ENCODE data around the gene RNASEH2B. TPM values are rescaled to one million over a fixed set of nuclear protein-coding genes. Genes with fewer than 3 reads are reported as not detected.

RNASEH2B gene
- total RNA-seq, 1 experiment from 2014 or later, result 137 TPM

DNA sequence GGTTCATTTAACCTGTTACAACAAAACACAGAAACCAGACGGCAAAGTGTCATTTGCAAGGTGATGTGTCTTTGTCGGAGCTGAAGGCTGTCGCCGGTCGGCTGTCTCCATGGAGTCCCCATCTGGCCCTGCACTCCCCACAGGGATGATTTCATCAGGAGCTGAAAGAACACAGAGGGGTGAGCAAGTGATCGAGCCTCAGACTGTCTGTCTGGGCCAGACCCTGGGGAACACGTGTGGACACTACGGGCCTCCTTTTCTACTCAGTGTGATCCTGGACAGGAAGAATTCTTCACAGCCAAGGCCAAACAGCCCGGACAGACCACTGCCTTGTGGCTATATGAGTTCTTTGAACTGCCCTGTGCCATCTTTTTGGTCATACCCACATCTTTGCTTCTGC, 85.1 kb downstream of the RNASEH2B start:
- no peak overlapping the region for H3K9ac ChIP-seq (ENCODE audit: low read length)

DNA sequence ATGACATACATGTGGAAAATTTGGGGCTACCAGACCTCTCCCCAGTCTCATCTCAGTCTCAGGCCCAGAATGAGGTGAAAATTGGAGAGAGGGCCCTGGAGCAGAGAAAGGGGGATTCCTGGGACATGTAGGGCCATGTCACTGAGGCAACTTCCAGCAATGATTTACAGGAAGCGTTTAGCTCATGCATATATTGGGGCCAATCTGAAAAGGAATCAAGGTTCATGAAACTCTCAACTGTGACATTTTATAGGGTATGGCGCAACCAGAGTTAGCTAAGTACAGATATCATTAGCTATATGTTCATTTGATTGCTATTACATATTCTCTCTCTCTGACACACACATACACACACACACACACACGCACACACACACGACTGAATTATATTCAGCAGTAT, 86.3 kb downstream of the RNASEH2B start:
- no peaks in the 10 kb centered on the region for H3K27me3 ChIP-seq (ENCODE audit: low read length)
- H3K4me3 ChIP-seq (ENCODE audit: low read length), result no peak overlapping the region
- H4K20me1 ChIP-seq (ENCODE audit: insufficient read depth, low read depth, low read length), result no peaks in the 10 kb centered on the region
- no peaks in the 10 kb centered on the region for H3K9me2 ChIP-seq (replicated peaks; ENCODE audit: insufficient read depth, low read length)
- H2AFZ ChIP-seq (ENCODE audit: low read length), result no peak overlapping the region
- H3K9ac ChIP-seq (ENCODE audit: low read length), result no peak overlapping the region
- no peak overlapping the region for H3K27ac ChIP-seq (ENCODE audit: low read length)
- H3K79me2 ChIP-seq (ENCODE audit: low read length), result no peaks in the 10 kb centered on the region
- H3K9me3 ChIP-seq (ENCODE audit: low read length), result no peaks in the 10 kb centered on the region
- no peak for DNase-seq
- H3K4me2 ChIP-seq (ENCODE audit: low read depth, low read length, poor library complexity, severe bottlenecking), result no peak overlapping the region
- H3K36me3 ChIP-seq (ENCODE audit: insufficient read depth, low read length), result no peaks in the 10 kb centered on the region
- no peaks in the 10 kb centered on the region for H3K4me1 ChIP-seq (ENCODE audit: low read length)

More for the DNA sequence above, 85.1 kb downstream of the RNASEH2B start:
- no peaks in the 10 kb centered on the region for H3K36me3 ChIP-seq (ENCODE audit: insufficient read depth, low read length)
- no peaks in the 10 kb centered on the region for H3K9me2 ChIP-seq (replicated peaks; ENCODE audit: insufficient read depth, low read length)
- H2AFZ ChIP-seq (ENCODE audit: low read length), result no peak overlapping the region
- H3K27ac ChIP-seq (ENCODE audit: low read length), result no peak overlapping the region
- no peak overlapping the region for H3K4me3 ChIP-seq (ENCODE audit: low read length)
- H3K27me3 ChIP-seq (ENCODE audit: low read length), result no peaks in the 10 kb centered on the region
- no peaks in the 10 kb centered on the region for H4K20me1 ChIP-seq (ENCODE audit: insufficient read depth, low read depth, low read length)
- no peak overlapping the region for H3K4me2 ChIP-seq (ENCODE audit: low read depth, low read length, poor library complexity, severe bottlenecking)
- no peaks in the 10 kb centered on the region for H3K4me1 ChIP-seq (ENCODE audit: low read length)
- H3K9me3 ChIP-seq (ENCODE audit: low read length), result no peaks in the 10 kb centered on the region
- no peak for DNase-seq
- H3K79me2 ChIP-seq (ENCODE audit: low read length), result no peaks in the 10 kb centered on the region

DNA sequence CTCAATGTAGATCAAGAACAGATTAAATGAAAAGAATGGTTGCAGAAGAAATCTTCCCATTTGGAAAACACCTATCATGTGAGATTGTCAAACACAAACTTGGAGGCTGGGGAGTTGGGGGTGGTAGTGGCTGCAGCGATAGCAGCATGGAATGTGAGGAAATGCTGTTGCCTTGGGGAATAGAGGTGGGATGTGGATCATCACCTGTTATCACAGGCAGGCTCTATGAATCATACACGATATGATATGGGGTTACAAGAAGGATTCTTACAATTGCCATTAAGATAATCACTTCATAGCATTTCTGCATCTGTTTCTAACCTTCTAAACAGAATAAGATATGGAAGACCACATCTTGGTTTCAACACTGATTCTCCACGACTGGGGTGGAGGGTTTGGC, 88.7 kb downstream of the RNASEH2B start:
- Histone ChIP-seq H3K27me3 (ENCODE audit: low read length) (no peaks in the 10 kb centered on the region), H3K9ac (ENCODE audit: low read length) (no peak overlapping the region), H4K20me1 (ENCODE audit: insufficient read depth, low read depth, low read length) (no peaks in the 10 kb centered on the region), H3K27ac (ENCODE audit: low read length) (no peak overlapping the region), H3K4me2 (ENCODE audit: low read depth, low read length, poor library complexity, severe bottlenecking) (no peak overlapping the region), H3K4me1 (ENCODE audit: low read length) (no peaks in the 10 kb centered on the region), H3K4me3 (ENCODE audit: low read length) (no peak overlapping the region), H3K9me2 (replicated peaks; ENCODE audit: insufficient read depth, low read length) (no peaks in the 10 kb centered on the region), H3K9me3 (ENCODE audit: low read length) (no peaks in the 10 kb centered on the region), H2AFZ (ENCODE audit: low read length) (no peak overlapping the region), H3K79me2 (ENCODE audit: low read length) (no peaks in the 10 kb centered on the region), H3K36me3 (ENCODE audit: insufficient read depth, low read length) (no peaks in the 10 kb centered on the region)
- DNase-seq, result no peak

DNA sequence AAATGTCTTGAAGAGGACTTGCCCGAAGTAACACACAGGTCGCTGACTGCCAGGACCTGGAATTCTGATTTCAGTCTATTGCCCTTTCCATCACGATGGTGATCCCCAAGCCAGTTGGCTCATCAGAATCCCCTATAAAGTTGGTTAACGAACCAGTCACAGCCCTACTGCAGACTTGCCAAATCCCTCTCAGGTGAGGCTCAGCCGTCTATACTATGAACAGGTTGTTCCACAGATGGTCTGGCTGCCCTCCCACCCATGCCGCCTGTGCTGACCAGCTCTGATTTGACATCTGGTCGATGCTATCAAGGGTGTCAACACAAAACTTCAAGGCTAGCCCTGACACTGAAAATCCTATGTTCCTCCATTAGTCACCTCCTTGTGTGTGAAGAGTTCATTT, 90.0 kb downstream of the RNASEH2B start:
- Histone ChIP-seq H3K4me1 (ENCODE audit: low read length) (no peaks in the 10 kb centered on the region), H3K36me3 (ENCODE audit: insufficient read depth, low read length) (no peaks in the 10 kb centered on the region), H3K27me3 (ENCODE audit: low read length) (no peaks in the 10 kb centered on the region), H3K9ac (ENCODE audit: low read length) (no peak overlapping the region), H3K4me2 (ENCODE audit: low read depth, low read length, poor library complexity, severe bottlenecking) (no peak overlapping the region), H3K4me3 (ENCODE audit: low read length) (no peak overlapping the region), H4K20me1 (ENCODE audit: insufficient read depth, low read depth, low read length) (no peaks in the 10 kb centered on the region), H2AFZ (ENCODE audit: low read length) (no peak overlapping the region), H3K27ac (ENCODE audit: low read length) (no peak overlapping the region), H3K79me2 (ENCODE audit: low read length) (no peaks in the 10 kb centered on the region), H3K9me2 (replicated peaks; ENCODE audit: insufficient read depth, low read length) (no peaks in the 10 kb centered on the region), H3K9me3 (ENCODE audit: low read length) (no peaks in the 10 kb centered on the region)
- no peak for DNase-seq

DNA sequence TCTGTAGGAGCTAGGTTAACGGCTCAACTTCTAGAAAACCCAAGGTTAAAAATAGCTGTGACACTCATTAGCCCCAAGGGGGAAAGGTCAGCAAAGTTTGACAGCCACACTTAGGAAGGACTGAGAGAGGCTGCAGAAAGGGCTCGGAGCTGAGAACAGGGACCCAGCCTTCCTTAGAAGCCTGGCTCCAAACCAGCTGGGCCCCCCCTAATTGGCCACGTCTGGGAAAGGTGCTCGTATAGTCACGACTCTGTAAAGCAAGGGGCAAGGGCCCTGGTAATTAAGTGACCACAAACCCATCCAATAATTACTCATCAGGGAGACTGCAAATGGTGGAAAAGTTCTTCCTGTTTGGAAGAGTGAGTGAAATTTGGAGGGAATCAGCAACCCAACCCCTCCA, 90.5 kb downstream of the RNASEH2B start:
- no peak overlapping the region for H3K9ac ChIP-seq (ENCODE audit: low read length)
- H3K4me3 ChIP-seq (ENCODE audit: low read length), result no peak overlapping the region
- H3K27me3 ChIP-seq (ENCODE audit: low read length), result no peaks in the 10 kb centered on the region
- H3K27ac ChIP-seq (ENCODE audit: low read length), result no peak overlapping the region
- no peaks in the 10 kb centered on the region for H3K4me1 ChIP-seq (ENCODE audit: low read length)
- no peaks in the 10 kb centered on the region for H3K9me3 ChIP-seq (ENCODE audit: low read length)
- H3K9me2 ChIP-seq (replicated peaks; ENCODE audit: insufficient read depth, low read length), result no peaks in the 10 kb centered on the region
- H2AFZ ChIP-seq (ENCODE audit: low read length), result no peak overlapping the region
- H4K20me1 ChIP-seq (ENCODE audit: insufficient read depth, low read depth, low read length), result no peaks in the 10 kb centered on the region
- no peak overlapping the region for H3K4me2 ChIP-seq (ENCODE audit: low read depth, low read length, poor library complexity, severe bottlenecking)
- no peaks in the 10 kb centered on the region for H3K79me2 ChIP-seq (ENCODE audit: low read length)
- H3K36me3 ChIP-seq (ENCODE audit: insufficient read depth, low read length), result no peaks in the 10 kb centered on the region
- no peak for DNase-seq

DNA sequence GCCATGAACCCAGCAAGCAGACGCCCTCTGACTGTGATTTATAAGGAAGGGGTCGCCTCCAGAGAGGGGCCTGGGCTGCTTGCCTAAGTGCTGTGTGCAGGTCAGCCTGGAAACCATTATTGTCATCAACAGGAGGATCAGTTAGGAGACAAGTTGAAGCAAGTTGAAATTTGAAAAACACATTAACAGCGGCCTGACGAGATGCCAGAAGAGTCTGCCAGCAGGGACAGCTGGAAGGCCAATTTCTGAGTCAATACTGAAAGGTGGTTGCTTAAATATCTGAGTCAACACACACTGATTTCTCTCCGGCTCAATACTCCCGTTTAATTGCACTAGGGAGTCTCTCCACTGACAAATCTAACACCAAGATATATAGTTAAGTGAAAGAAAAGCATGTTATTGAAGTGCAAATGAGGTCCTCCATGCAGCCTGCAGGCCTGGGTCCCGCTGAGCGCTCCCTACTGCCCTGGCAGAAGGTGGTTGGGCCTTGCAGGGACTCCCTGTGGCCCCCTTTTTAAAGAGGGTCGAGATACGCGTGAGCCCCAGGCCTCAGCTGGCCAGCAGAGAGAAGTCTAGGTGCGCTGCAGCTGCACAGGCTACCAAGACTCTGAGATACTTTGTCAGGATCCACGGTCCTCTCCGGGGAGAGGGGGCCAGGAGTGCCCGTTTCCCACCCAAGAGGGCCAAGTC, 91.1 kb downstream of the RNASEH2B start:
- H3K9ac ChIP-seq (ENCODE audit: low read length), result no peak overlapping the region
- no peaks in the 10 kb centered on the region for H3K36me3 ChIP-seq (ENCODE audit: insufficient read depth, low read length)
- H3K4me3 ChIP-seq (ENCODE audit: low read length), result no peak overlapping the region
- H3K9me2 ChIP-seq (replicated peaks; ENCODE audit: insufficient read depth, low read length), result no peaks in the 10 kb centered on the region
- no peak overlapping the region for H2AFZ ChIP-seq (ENCODE audit: low read length)
- H3K79me2 ChIP-seq (ENCODE audit: low read length), result no peaks in the 10 kb centered on the region
- DNase-seq, result no peak
- H3K4me1 ChIP-seq (ENCODE audit: low read length), result no peaks in the 10 kb centered on the region
- no peaks in the 10 kb centered on the region for H4K20me1 ChIP-seq (ENCODE audit: insufficient read depth, low read depth, low read length)
- no peak overlapping the region for H3K4me2 ChIP-seq (ENCODE audit: low read depth, low read length, poor library complexity, severe bottlenecking)
- H3K27ac ChIP-seq (ENCODE audit: low read length), result no peak overlapping the region
- H3K27me3 ChIP-seq (ENCODE audit: low read length), result no peaks in the 10 kb centered on the region
- no peaks in the 10 kb centered on the region for H3K9me3 ChIP-seq (ENCODE audit: low read length)

DNA sequence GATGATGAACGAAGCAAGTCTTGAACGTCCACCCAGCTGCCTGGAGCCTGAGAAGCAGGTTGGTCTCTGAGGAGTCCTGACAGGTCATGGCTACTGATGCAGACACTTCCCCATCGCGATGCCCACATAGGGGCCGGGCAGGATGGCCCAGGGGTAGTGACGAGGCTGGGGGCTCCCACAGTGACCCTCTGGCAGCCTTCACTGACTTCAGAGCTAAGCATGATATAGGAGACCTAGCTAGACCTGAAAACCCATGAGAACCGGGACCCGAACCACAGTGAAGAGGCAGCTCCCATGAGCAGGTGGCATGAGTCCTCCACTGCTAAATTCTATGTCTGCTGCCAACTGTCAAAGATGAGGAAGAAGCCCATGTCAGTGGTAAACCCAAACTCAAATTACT, 91.7 kb downstream of the RNASEH2B start:
- no peak overlapping the region for H2AFZ ChIP-seq (ENCODE audit: low read length)
- no peaks in the 10 kb centered on the region for H3K79me2 ChIP-seq (ENCODE audit: low read length)

DNA sequence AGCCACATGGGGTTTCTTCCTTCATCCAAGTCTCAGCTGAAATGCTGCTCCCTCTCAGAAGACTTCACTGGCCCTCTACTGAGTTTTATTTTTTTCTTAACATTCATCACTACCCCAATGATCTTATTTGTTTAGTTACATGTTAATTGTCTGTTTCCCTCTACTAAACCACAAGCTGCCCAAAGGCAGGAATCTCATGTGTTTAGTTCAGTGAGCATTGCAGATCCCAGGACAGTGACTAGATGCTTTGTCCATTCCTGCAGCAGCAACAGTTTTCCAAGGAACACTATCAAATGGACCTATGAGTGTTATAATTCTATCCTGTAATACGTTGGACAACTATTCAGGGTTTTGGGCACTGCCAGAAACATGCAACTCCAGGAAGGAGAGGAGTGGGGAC, 93.1 kb downstream of the RNASEH2B start:
- Histone ChIP-seq H4K20me1 (ENCODE audit: insufficient read depth, low read depth, low read length) (no peaks in the 10 kb centered on the region), H2AFZ (ENCODE audit: low read length) (no peak overlapping the region), H3K27me3 (ENCODE audit: low read length) (no peaks in the 10 kb centered on the region), H3K9me3 (ENCODE audit: low read length) (no peaks in the 10 kb centered on the region), H3K9ac (ENCODE audit: low read length) (no peak overlapping the region), H3K36me3 (ENCODE audit: insufficient read depth, low read length) (no peaks in the 10 kb centered on the region), H3K79me2 (ENCODE audit: low read length) (no peaks in the 10 kb centered on the region), H3K4me3 (ENCODE audit: low read length) (no peak overlapping the region), H3K9me2 (replicated peaks; ENCODE audit: insufficient read depth, low read length) (no peaks in the 10 kb centered on the region), H3K4me2 (ENCODE audit: low read depth, low read length, poor library complexity, severe bottlenecking) (no peak overlapping the region), H3K4me1 (ENCODE audit: low read length) (no peaks in the 10 kb centered on the region), H3K27ac (ENCODE audit: low read length) (no peak overlapping the region)
- DNase-seq, result no peak

More for the DNA sequence above, 91.7 kb downstream of the RNASEH2B start:
- Histone ChIP-seq H3K9ac (ENCODE audit: low read length) (no peak overlapping the region), H3K9me3 (ENCODE audit: low read length) (no peaks in the 10 kb centered on the region), H3K4me3 (ENCODE audit: low read length) (no peak overlapping the region), H3K9me2 (replicated peaks; ENCODE audit: insufficient read depth, low read length) (no peaks in the 10 kb centered on the region), H3K27me3 (ENCODE audit: low read length) (no peaks in the 10 kb centered on the region), H4K20me1 (ENCODE audit: insufficient read depth, low read depth, low read length) (no peaks in the 10 kb centered on the region), H3K4me1 (ENCODE audit: low read length) (no peaks in the 10 kb centered on the region), H3K36me3 (ENCODE audit: insufficient read depth, low read length) (no peaks in the 10 kb centered on the region), H3K4me2 (ENCODE audit: low read depth, low read length, poor library complexity, severe bottlenecking) (no peak overlapping the region), H3K27ac (ENCODE audit: low read length) (no peak overlapping the region)
- no peak for DNase-seq
